SK-N-SH treated with all-trans-retinoic acid at 6 μM for 48 hours (cell line): ENCODE results near the gene KIAA1586.

ENCODE experiments used
- ARNTL ChIP-seq: fragments of 450-650 bp; formaldehyde crosslinking; IDR thresholded peaks from 2 replicates; pipeline ENCODE4 v1.5.0; 2020; ENCODE audit warnings: low read depth, mild to moderate bottlenecking, moderate library complexity, borderline replicate concordance
- BACH2 ChIP-seq: fragments of 250-450 bp; sonication (Bioruptor Pico); IDR thresholded peaks from 2 replicates; pipeline ENCODE4 v1.9.0; 2021; ENCODE audit warnings: mild to moderate bottlenecking, borderline replicate concordance
- CREB5 ChIP-seq: fragments of 250-450 bp; sonication (Bioruptor Pico); IDR thresholded peaks from 2 replicates; pipeline ENCODE4 v1.5.1; 2020; ENCODE audit warnings: low read depth, mild to moderate bottlenecking, moderate library complexity
- CSDC2 ChIP-seq: fragments of 250-450 bp; sonication (Bioruptor Pico); IDR thresholded peaks from 2 replicates; pipeline ENCODE4 v1.5.0; 2020; ENCODE audit warnings: mild to moderate bottlenecking, moderate library complexity
- POU6F1 ChIP-seq: fragments of 250-450 bp; sonication (Bioruptor Pico); IDR thresholded peaks from 2 replicates; pipeline ENCODE4 v1.8.0; 2021; ENCODE audit warnings: low read depth, mild to moderate bottlenecking, moderate library complexity, borderline replicate concordance
- PPARA ChIP-seq: fragments of 250-450 bp; sonication (Bioruptor Pico); IDR thresholded peaks from 2 replicates; pipeline ENCODE4 v1.5.0; 2020; ENCODE audit warnings: mild to moderate bottlenecking, borderline replicate concordance
- RARB ChIP-seq: fragments of 250-450 bp; sonication (Bioruptor Pico); IDR thresholded peaks from 2 replicates; pipeline ENCODE4 v1.8.0; 2021; ENCODE audit warnings: mild to moderate bottlenecking, moderate library complexity
- ZC3H10 ChIP-seq: fragments of 250-450 bp; sonication (Bioruptor Pico); IDR thresholded peaks from 2 replicates; pipeline ENCODE4 v1.5.1; 2021; ENCODE audit warnings: mild to moderate bottlenecking, moderate library complexity
- ZFP3 ChIP-seq: fragments of 250-450 bp; sonication (Bioruptor Pico); IDR thresholded peaks from 2 replicates; pipeline ENCODE4 v1.5.0; 2020; ENCODE audit warnings: mild to moderate bottlenecking, moderate library complexity
- ZFP30 ChIP-seq: fragments of 450-650 bp; formaldehyde crosslinking; IDR thresholded peaks from 2 replicates; pipeline ENCODE4 v1.5.0; 2022; ENCODE audit warnings: mild to moderate bottlenecking, moderate library complexity
- TF ChIP-seq, protein P1 (sequence below): fragments of 250-450 bp; sonication (Bioruptor Pico); IDR thresholded peaks from 2 replicates; pipeline ENCODE4 v1.8.0; 2020; ENCODE audit warnings: mild to moderate bottlenecking, moderate library complexity, borderline replicate concordance

GRCh38 chr6:57024321-57024720 is 22.2 kb upstream of the KIAA1586 start:
- TF ChIP-seq RARB (CRISPR knock-in tag) (no peak), ZFP3 (no peak), ZFP30 (CRISPR knock-in tag) (no peak), BACH2 (CRISPR knock-in tag) (no peak), POU6F1 (no peak), CSDC2 (CRISPR knock-in tag) (no peak), PPARA (CRISPR knock-in tag) (no peak), CREB5 (no peak), ARNTL (CRISPR knock-in tag) (no peak), ZC3H10 (CRISPR knock-in tag) (no peak)
- TF ChIP-seq, protein P1, sequence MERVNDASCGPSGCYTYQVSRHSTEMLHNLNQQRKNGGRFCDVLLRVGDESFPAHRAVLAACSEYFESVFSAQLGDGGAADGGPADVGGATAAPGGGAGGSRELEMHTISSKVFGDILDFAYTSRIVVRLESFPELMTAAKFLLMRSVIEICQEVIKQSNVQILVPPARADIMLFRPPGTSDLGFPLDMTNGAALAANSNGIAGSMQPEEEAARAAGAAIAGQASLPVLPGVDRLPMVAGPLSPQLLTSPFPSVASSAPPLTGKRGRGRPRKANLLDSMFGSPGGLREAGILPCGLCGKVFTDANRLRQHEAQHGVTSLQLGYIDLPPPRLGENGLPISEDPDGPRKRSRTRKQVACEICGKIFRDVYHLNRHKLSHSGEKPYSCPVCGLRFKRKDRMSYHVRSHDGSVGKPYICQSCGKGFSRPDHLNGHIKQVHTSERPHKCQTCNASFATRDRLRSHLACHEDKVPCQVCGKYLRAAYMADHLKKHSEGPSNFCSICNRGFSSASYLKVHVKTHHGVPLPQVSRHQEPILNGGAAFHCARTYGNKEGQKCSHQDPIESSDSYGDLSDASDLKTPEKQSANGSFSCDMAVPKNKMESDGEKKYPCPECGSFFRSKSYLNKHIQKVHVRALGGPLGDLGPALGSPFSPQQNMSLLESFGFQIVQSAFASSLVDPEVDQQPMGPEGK (CRISPR knock-in tag), result no peak
